B cell (primary cell): Measurements from ENCODE around the gene GUCD1. TPM values are rescaled to one million over a fixed set of nuclear protein-coding genes. Genes with fewer than 3 reads are reported as not detected.

ENCODE experiments used
- ATAC-seq: fragments of 200-7000 bp; cut with Tn5 transposase; one replicate; pipeline ENCODE4 v1.10.0; 2021; ENCODE audit warnings: low read depth, mild to moderate bottlenecking, moderate number of reproducible peaks, moderate library complexity
- CTCF ChIA-PET: fragments of 350-600 bp; sonication (Branson Sonifier 250); formaldehyde crosslinking; loops from one replicate; lab custom pipeline; 2021; ENCODE audit warnings: antibody characterized with exemption, inconsistent platforms; lab: Charles Lee
- POLR2A ChIA-PET: fragments of 350-600 bp; sonication (Branson Sonifier 250); formaldehyde crosslinking; loops from one replicate; lab custom pipeline; 2021; ENCODE audit warnings: antibody characterized with exemption; lab: Charles Lee
- DNase-seq: peaks from one replicate; pipeline ENCODE4 v3.0.0; 2013
- H2AFZ ChIP-seq: 2 replicates; pipeline ENCODE4 v1.6.1; 2012; ENCODE audit warnings: mild to moderate bottlenecking, low read depth, low read length; ENCODE audit not compliant: insufficient read depth, poor library complexity, severe bottlenecking
- H3K27ac ChIP-seq, 2 donors: 1 replicate in 1 of 2; 2 replicates in 1 of 2; pipeline ENCODE4 v1.5.1; 2012 to 2013; ENCODE audit warnings: low read length in 2 of 2, mild to moderate bottlenecking in 2 of 2, moderate library complexity in 1 of 2
- H3K27me3 ChIP-seq, 4 experiments: fragments of 200-600 bp in 1 of 4; sonication (generic) in 1 of 4; replicated peaks in 1 of 4; 1 replicate in 2 of 4; 2 replicates in 2 of 4; pipeline versions ENCODE4 v1.6.1 to v1.7.0; 2013 to 2016; ENCODE audit warnings: low read length in 3 of 4, mild to moderate bottlenecking in 2 of 4, mixed read lengths in 1 of 4, moderate library complexity in 1 of 4; ENCODE audit not compliant: insufficient read depth in 4 of 4, control insufficient read depth in 3 of 4; ENCODE audit errors: control extremely low read depth in 1 of 4
- H3K36me3 ChIP-seq, 2 experiments: replicated peaks in 1 of 2; 1 replicate in 1 of 2; 2 replicates in 1 of 2; pipeline versions ENCODE4 v1.6.1 to v1.7.1; 2013; ENCODE audit warnings: low read length in 1 of 2; ENCODE audit not compliant: insufficient read depth in 2 of 2, control insufficient read depth in 1 of 2; ENCODE audit errors: control extremely low read depth in 1 of 2, extremely low read depth in 1 of 2
- H3K4me1 ChIP-seq, 2 donors: fragments of 200-600 bp in 1 of 2; sonication (generic) in 1 of 2; 1 replicate in 1 of 2; 2 replicates in 1 of 2; pipeline versions ENCODE4 v1.5.1 to v1.6.1; 2013 to 2017; ENCODE audit warnings: low read length in 2 of 2; ENCODE audit not compliant: control insufficient read depth in 2 of 2, insufficient read depth in 2 of 2
- H3K4me2 ChIP-seq: replicated peaks from 2 replicates; pipeline ENCODE3; 2012; ENCODE audit warnings: mild to moderate bottlenecking, low read depth, low read length; ENCODE audit not compliant: poor library complexity, severe bottlenecking
- H3K4me3 ChIP-seq, 5 experiments: fragments of 200-600 bp in 1 of 5; sonication (generic) in 1 of 5; 1 replicate in 3 of 5; 2 replicates in 2 of 5; pipeline versions ENCODE4 v1.5.1 to v1.7.0; 2011 to 2016; ENCODE audit warnings: low read length in 4 of 5, mild to moderate bottlenecking in 4 of 5, low read depth in 2 of 5, control low read depth in 1 of 5, moderate library complexity in 1 of 5; ENCODE audit not compliant: insufficient read depth in 1 of 5; ENCODE audit errors: control extremely low read depth in 1 of 5, extremely low read depth in 1 of 5
- H3K79me2 ChIP-seq: fragments of 200-600 bp; sonication (generic); one replicate; pipeline ENCODE4 v1.6.0; 2016; ENCODE audit warnings: low read length; ENCODE audit not compliant: control insufficient read depth, insufficient read depth
- H3K9ac ChIP-seq: fragments of 200-600 bp; sonication (generic); 2 replicates; pipeline ENCODE4 v1.6.1; 2017; ENCODE audit warnings: mild to moderate bottlenecking, low read length, moderate library complexity
- H3K9me3 ChIP-seq, 3 donors: one replicate each; pipeline versions ENCODE4 v1.6.1 to v1.7.1; 2013; ENCODE audit warnings: low read length in 2 of 3; ENCODE audit not compliant: control insufficient read depth in 2 of 3, insufficient read depth in 1 of 3; ENCODE audit errors: control extremely low read depth in 1 of 3
- H4K20me1 ChIP-seq: 2 replicates; pipeline ENCODE4 v1.6.0; 2012; ENCODE audit warnings: mild to moderate bottlenecking, low read length; ENCODE audit not compliant: insufficient read depth, control insufficient read depth, poor library complexity, severe bottlenecking
- H3K27ac Mint-ChIP-seq: one replicate; pipeline ENCODE4 v1.8.0; 2021; ENCODE audit warnings: mixed read lengths
- H3K27me3 Mint-ChIP-seq: one replicate; pipeline ENCODE4 v1.8.0; 2021; ENCODE audit warnings: mixed read lengths
- H3K4me1 Mint-ChIP-seq: one replicate; pipeline ENCODE4 v1.8.0; 2021; ENCODE audit warnings: mixed read lengths
- H3K4me3 Mint-ChIP-seq: one replicate; pipeline ENCODE4 v1.8.0; 2021; ENCODE audit warnings: mixed read lengths
- H3K9me3 Mint-ChIP-seq: one replicate; pipeline ENCODE4 v1.8.0; 2022; ENCODE audit warnings: mixed read lengths; ENCODE audit not compliant: insufficient read depth
- EZH2 ChIP-seq: IDR thresholded peaks from 2 replicates; pipeline ENCODE4 v1.6.1; 2012; ENCODE audit warnings: borderline replicate concordance, low read depth, mild to moderate bottlenecking, moderate library complexity, low read length; ENCODE audit not compliant: insufficient read depth, poor library complexity, severe bottlenecking
- WGBS: methylation state at CpG from one replicate; pipeline ENCODE4 v1.1.5; 2013; ENCODE audit warnings: missing lambda C conversion rate; ENCODE audit not compliant: insufficient coverage; 5-methylcytosine and 5-hydroxymethylcytosine counted together
- intact Hi-C: fragments of 100-400 bp; cut with micrococcal nuclease; formaldehyde crosslinking; loops from one replicate; pipeline ENCODE4 v1.10.0; 2022
- polyA plus RNA-seq: library from polyadenylated mRNA; depleted of rRNA; stranded (reverse); fragments of >200 nt; gene quantifications from 2 replicates; pipeline ENCODE4 v1.2.3, GENCODE V29; 2012
- total RNA-seq, 2 donors: library from RNA; stranded (reverse); fragments of 120-200 nt in 1 of 2; gene quantifications; 1 replicate in 1 of 2; 2 replicates in 1 of 2; pipeline versions ENCODE4 v1.2.3 to v1.2.4, GENCODE V29; 2013 to 2022
- TF ChIP-seq, protein P1 (sequence below): fragments of 200-600 bp; IDR thresholded peaks from one replicate; pipeline ENCODE4 v1.8.0; 2022; ENCODE audit warnings: antibody characterized with exemption, mild to moderate bottlenecking

Gene GUCD1
- total and polyA plus RNA-seq, 2 donors (not counting 1 experiment from before 2014, with no cell fraction given) = 257 to 378 TPM

DNA sequence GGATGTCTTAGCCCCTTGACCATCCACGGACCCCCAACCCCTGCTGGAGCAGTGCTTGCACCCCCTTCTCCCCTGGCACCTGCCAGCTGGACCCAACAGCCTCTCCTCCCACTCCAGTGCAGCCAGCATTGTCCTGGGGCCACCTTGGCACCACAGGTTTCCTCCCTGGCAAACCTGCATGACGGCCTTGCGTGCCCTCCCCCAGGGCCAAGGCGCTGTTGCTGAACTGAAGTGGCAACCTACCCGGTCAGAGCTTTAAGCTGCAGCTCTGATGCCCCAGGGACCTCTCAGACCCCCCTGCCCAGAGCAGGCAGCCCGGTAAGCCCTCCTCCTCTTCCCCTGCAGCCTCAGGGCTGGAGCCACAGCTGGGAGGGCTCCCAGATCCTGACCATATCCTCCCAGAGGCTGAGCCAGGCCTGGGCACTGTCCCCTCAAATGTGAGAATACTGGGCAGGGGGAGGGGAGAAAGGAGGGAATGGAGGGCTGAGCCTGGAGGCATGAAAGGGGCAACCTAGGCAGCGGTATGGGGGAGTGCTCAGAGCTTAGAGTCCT is 39.7 kb upstream of the GUCD1 start:
- WGBS = 87% methylated on average over 5 of the region's 7 CpGs
- H3K4me2 ChIP-seq = no peak overlapping the region
- H3K4me3 Mint-ChIP-seq = no peak overlapping the region

More for the DNA sequence above, 39.7 kb upstream of the GUCD1 start:
- Mint-ChIP-seq H3K9me3 (no peaks in the 10 kb centered on the region), H3K27ac (no peak overlapping the region), H3K27me3 (peaks cover 5% of the 10 kb centered on the region), H3K4me1 (peaks cover 7% of the 10 kb centered on the region)
- H3K9ac ChIP-seq = no peak overlapping the region
- H4K20me1 ChIP-seq = no peaks in the 10 kb centered on the region
- H3K4me3 ChIP-seq = no peak overlapping the region
- DNase-seq = no peak
- ATAC-seq = no peak
- peaks cover 0 to 5% (median 0%) of the 10 kb centered on the region in 3 donors for H3K9me3 ChIP-seq
- CTCF ChIA-PET = no interaction called here
- TF ChIP-seq EZH2 = no peak
- TF ChIP-seq, protein P1, sequence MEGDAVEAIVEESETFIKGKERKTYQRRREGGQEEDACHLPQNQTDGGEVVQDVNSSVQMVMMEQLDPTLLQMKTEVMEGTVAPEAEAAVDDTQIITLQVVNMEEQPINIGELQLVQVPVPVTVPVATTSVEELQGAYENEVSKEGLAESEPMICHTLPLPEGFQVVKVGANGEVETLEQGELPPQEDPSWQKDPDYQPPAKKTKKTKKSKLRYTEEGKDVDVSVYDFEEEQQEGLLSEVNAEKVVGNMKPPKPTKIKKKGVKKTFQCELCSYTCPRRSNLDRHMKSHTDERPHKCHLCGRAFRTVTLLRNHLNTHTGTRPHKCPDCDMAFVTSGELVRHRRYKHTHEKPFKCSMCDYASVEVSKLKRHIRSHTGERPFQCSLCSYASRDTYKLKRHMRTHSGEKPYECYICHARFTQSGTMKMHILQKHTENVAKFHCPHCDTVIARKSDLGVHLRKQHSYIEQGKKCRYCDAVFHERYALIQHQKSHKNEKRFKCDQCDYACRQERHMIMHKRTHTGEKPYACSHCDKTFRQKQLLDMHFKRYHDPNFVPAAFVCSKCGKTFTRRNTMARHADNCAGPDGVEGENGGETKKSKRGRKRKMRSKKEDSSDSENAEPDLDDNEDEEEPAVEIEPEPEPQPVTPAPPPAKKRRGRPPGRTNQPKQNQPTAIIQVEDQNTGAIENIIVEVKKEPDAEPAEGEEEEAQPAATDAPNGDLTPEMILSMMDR = no peak
- peaks cover 2 to 12% of the 10 kb centered on the region in 2 donors for H3K4me1 ChIP-seq
- H3K79me2 ChIP-seq = no peaks in the 10 kb centered on the region
- H3K27ac ChIP-seq = no peak overlapping the region
- H3K36me3 ChIP-seq = no peaks in the 10 kb centered on the region
- no peak overlapping the region for H2AFZ ChIP-seq
- intact Hi-C loops = no loop called here
- H3K27me3 ChIP-seq = peaks cover 0 to 20% (median 0%) of the 10 kb centered on the region in 4 experiments
- POLR2A ChIA-PET = no interaction called here
